ENCODE results near the gene MAP2K1.

GRCh38 chr15:66486887-66487286 is 100.2 kb downstream of the MAP2K1 start:
- TF ChIP-seq YY1 (IDR thresholded peaks at IDR 0.05; ENCODE audit: insufficient read depth, insufficient read length) (no peak), ZNF274 (IDR thresholded peaks at IDR 0.05; ENCODE audit: low read depth, low read length) (no peak), SUZ12 (IDR thresholded peaks at IDR 0.05; ENCODE audit: extremely low read depth, insufficient read depth, insufficient read length) (no peak)

Measured in NT2/D1 (cell line).